Stimulated activated CD4-positive, alpha-beta T cell treated with anti-CD3 and anti-CD28 coated beads, Interleukin-1b, Interleukin-23, amount 100 ng/mL, for 24 hours (primary cell): ENCODE data around the gene TMIGD2.

Experiments
- DNase-seq, 4 experiments: peaks; one replicate each; pipeline ENCODE4 v3.0.0-alpha.2; 2020; ENCODE audit warnings: low read depth in 4 of 4, low spot score in 1 of 4

TMIGD2 gene

GRCh38 chr19:4327252-4327876 is 25.2 kb upstream of the TMIGD2 start:
- DNase-seq: peak in 2 of 4 experiments; percentile 67 to 78

- no peak for DNase-seq
Observed at GRCh38 chr19:4326837-4327251, 24.7 kb upstream of the TMIGD2 start.

GRCh38 chr19:4326215-4326836 is 24.1 kb upstream of the TMIGD2 start:
- DNase-seq: no peak

GRCh38 chr19:4324228-4324627 is 22.0 kb upstream of the TMIGD2 start:
- no peak for DNase-seq

- DNase-seq: no peak
Observed at GRCh38 chr19:4323692-4324091, 21.5 kb upstream of the TMIGD2 start.

GRCh38 chr19:4322942-4323665 is 20.9 kb upstream of the TMIGD2 start:
- no peak for DNase-seq

- no peak for DNase-seq
Observed at GRCh38 chr19:4320419-4320818, 18.2 kb upstream of the TMIGD2 start.

GRCh38 chr19:4319067-4319718 is 17.0 kb upstream of the TMIGD2 start:
- no peak for DNase-seq

- DNase-seq: no peak
Observed at GRCh38 chr19:4318460-4318859, 16.3 kb upstream of the TMIGD2 start.

- no peak for DNase-seq
Observed at GRCh38 chr19:4316956-4317355, 14.8 kb upstream of the TMIGD2 start.

- no peak for DNase-seq
Observed at GRCh38 chr19:4313847-4314490, 11.8 kb upstream of the TMIGD2 start.

GRCh38 chr19:4310247-4311121 is 8.3 kb upstream of the TMIGD2 start:
- no peak for DNase-seq

GRCh38 chr19:4305659-4306058 is 3.5 kb upstream of the TMIGD2 start:
- DNase-seq: no peak

GRCh38 chr19:4305257-4305612 is 3.0 kb upstream of the TMIGD2 start:
- DNase-seq: no peak

- DNase-seq: peak; percentile 45 to 79 (median 62)
Observed at GRCh38 chr19:4304538-4305256, 2.5 kb upstream of the TMIGD2 start, which contains the start of gene FSD1. FSD1 (plus strand) TSS chr19:4304598; CDS start chr19:4304747, 149 bp downstream.

- no peak for DNase-seq
Observed at GRCh38 chr19:4303819-4304537, 1.8 kb upstream of the TMIGD2 start.

- no peak for DNase-seq
Observed at GRCh38 chr19:4301590-4302242, 473 bp downstream of the TMIGD2 start.

GRCh38 chr19:4300589-4300988 is 1.6 kb downstream of the TMIGD2 start:
- no peak for DNase-seq
